Nephron progenitor cell (in vitro differentiated cells): ENCODE data around the gene RNF123.
A peak's percentile ranks its signal among the peaks of the same experiment; 100 is the strongest.

ENCODE experiments used
- DNase-seq: peaks from one replicate; pipeline ENCODE4 v3.0.0; 2021
- H3K27ac Mint-ChIP-seq: 2 replicates; pipeline ENCODE4 v1.8.0; 2021; ENCODE audit warnings: mild to moderate bottlenecking, moderate library complexity, mixed read lengths
- H3K27me3 Mint-ChIP-seq: 2 replicates; pipeline ENCODE4 v1.8.0; 2021; ENCODE audit warnings: mild to moderate bottlenecking, low read depth, mixed read lengths; ENCODE audit not compliant: poor library complexity
- H3K36me3 Mint-ChIP-seq: 2 replicates; pipeline ENCODE4 v1.8.0; 2021; ENCODE audit warnings: low read depth, mixed read lengths
- H3K4me1 Mint-ChIP-seq: 2 replicates; pipeline ENCODE4 v1.8.0; 2021; ENCODE audit warnings: mixed read lengths
- H3K4me3 Mint-ChIP-seq: 2 replicates; pipeline ENCODE4 v1.8.0; 2021; ENCODE audit warnings: mild to moderate bottlenecking, moderate library complexity, mixed read lengths
- H3K9me3 Mint-ChIP-seq: 2 replicates; pipeline ENCODE4 v1.8.0; 2021; ENCODE audit warnings: mild to moderate bottlenecking, moderate library complexity, mixed read lengths
- TF ChIP-seq, protein P1 (sequence below): fragments of 200-600 bp; sonication (generic); IDR thresholded peaks from 2 replicates; pipeline ENCODE4 v1.5.0; 2021; ENCODE audit warnings: antibody characterized with exemption

The RNF123 gene

DNA sequence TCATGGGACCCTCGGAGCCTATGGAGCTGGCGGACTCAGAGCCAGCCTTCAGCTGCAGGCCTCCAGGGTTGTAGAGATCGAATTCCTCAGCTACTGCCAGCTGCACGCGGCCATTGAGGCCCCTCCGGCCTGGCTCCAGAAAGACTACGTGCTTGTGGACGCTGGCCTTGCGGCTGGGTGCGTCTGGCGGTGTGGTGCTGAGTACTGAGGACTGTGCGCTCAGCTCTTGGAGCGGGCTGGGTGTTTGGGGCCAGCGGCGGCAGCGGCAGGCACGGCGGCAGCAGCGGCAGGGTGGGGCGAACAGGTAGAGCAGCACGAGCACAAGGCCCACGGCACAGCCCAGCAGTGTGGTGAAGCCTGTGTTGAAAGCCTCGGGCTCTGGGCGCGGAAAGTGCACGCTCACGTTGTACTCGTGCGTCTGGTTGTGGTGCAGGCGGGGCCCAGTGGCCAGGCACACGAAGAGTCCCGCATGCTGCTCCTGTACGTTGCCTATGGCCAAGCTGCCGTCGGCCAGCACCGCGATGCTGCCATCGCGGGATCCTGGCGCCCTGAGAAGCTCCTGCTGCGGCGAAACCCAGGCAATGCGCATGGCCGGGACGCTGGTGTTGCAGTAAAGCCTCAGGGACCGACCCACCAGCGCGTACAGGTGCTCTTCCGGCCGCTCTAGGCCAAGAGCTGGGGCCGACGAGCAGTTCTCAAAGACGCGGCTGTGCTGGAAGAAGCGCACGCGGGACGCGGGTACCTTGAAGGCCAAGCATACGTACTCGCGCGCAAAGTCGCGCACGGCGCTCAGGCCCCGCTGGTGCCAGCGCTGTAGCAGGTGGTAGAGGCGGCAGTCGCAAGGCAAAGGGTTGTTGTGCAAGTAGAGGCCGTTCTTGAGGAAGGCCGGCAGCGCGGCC is 28.9 kb downstream of the RNF123 start:
- H3K27me3 Mint-ChIP-seq = no peaks in the 10 kb centered on the region
- peak overlapping the region; percentile 90 for H3K27ac Mint-ChIP-seq
- no peaks in the 10 kb centered on the region for H3K9me3 Mint-ChIP-seq
- peaks cover 29% of the 10 kb centered on the region for H3K4me1 Mint-ChIP-seq
- peaks cover 7% of the 10 kb centered on the region for H3K36me3 Mint-ChIP-seq
- no peak for DNase-seq
- TF ChIP-seq, protein P1, sequence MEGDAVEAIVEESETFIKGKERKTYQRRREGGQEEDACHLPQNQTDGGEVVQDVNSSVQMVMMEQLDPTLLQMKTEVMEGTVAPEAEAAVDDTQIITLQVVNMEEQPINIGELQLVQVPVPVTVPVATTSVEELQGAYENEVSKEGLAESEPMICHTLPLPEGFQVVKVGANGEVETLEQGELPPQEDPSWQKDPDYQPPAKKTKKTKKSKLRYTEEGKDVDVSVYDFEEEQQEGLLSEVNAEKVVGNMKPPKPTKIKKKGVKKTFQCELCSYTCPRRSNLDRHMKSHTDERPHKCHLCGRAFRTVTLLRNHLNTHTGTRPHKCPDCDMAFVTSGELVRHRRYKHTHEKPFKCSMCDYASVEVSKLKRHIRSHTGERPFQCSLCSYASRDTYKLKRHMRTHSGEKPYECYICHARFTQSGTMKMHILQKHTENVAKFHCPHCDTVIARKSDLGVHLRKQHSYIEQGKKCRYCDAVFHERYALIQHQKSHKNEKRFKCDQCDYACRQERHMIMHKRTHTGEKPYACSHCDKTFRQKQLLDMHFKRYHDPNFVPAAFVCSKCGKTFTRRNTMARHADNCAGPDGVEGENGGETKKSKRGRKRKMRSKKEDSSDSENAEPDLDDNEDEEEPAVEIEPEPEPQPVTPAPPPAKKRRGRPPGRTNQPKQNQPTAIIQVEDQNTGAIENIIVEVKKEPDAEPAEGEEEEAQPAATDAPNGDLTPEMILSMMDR = no peak
- H3K4me3 Mint-ChIP-seq = peak overlapping the region; percentile 84

DNA sequence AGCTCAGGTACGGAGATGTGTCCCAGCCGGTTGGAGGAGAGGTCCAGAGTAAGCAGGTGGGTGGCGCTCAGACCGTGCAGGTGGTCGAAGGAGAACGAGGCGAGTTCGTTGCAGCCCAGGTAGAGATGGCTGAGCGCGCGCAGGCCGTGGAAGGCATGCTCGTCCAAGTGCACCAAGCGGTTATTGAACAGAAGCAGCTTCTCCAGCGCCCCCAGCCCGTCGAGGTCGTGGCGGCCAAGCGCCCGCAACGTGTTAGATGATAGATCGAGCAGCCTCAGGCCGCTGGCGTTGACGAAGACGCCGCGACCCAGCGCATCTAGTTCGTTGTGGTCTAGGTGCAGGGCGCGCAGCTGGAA is 29.5 kb downstream of the RNF123 start:
- TF ChIP-seq, protein P1 = no peak
- H3K36me3 Mint-ChIP-seq = peaks cover 7% of the 10 kb centered on the region
- peaks cover 32% of the 10 kb centered on the region for H3K4me1 Mint-ChIP-seq
- H3K27me3 Mint-ChIP-seq = no peaks in the 10 kb centered on the region
- H3K4me3 Mint-ChIP-seq = peak overlapping the region; percentile 84
- no peaks in the 10 kb centered on the region for H3K9me3 Mint-ChIP-seq
- DNase-seq = peak; percentile 41
- peak overlapping the region; percentile 90 for H3K27ac Mint-ChIP-seq

DNA sequence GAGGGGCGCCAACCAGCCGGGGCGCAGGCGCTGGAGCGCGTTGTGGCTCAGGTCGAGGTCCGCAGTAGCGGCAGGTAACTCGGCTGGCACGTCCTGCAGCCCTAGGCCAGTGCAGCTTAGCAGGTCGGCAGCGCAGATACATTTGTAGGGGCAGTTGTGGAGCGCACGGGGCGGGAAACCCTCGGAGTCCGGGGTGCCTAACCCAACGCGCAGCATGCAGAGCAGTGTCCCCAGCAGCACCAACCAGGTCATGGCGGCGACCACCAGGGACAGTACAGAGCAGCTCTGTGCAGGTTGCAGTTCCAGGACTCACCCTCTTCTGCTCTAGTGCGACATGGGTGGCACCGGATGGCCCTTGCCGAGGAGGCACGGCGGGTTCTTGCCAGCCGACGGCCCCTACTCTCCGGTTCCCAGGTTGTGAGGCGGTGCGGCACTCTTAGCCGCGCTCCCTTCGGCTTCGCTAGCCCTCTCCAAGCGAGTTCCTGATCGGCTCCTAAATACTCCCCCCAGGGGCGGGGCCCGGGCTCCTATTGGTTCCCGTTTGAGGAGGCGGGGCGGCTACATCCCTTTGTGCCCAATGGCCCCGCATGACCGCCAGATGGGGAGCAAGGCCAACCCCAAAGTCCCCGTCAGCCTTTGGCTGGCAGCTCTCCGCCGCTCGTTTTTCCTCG is 30.0 kb downstream of the RNF123 start, which contains the start of gene AMIGO3:
Gene AMIGO3, minus strand, starts transcription at position 471 of the 671 bp plus-strand sequence. Its CDS starts 219 bp downstream, at position 252.
- peak; percentile 94 for DNase-seq
- peak within 1 kb of the TSS; percentile 84 for H3K4me3 Mint-ChIP-seq
- peaks cover 7% of the 10 kb centered on the region for H3K36me3 Mint-ChIP-seq
- no peaks in the 10 kb centered on the region for H3K27me3 Mint-ChIP-seq
- TF ChIP-seq, protein P1 = peak; percentile 71
- H3K4me1 Mint-ChIP-seq = peaks cover 35% of the 10 kb centered on the region
- H3K9me3 Mint-ChIP-seq = no peaks in the 10 kb centered on the region
- H3K27ac Mint-ChIP-seq = peak within 1 kb of the TSS; percentile 91

DNA sequence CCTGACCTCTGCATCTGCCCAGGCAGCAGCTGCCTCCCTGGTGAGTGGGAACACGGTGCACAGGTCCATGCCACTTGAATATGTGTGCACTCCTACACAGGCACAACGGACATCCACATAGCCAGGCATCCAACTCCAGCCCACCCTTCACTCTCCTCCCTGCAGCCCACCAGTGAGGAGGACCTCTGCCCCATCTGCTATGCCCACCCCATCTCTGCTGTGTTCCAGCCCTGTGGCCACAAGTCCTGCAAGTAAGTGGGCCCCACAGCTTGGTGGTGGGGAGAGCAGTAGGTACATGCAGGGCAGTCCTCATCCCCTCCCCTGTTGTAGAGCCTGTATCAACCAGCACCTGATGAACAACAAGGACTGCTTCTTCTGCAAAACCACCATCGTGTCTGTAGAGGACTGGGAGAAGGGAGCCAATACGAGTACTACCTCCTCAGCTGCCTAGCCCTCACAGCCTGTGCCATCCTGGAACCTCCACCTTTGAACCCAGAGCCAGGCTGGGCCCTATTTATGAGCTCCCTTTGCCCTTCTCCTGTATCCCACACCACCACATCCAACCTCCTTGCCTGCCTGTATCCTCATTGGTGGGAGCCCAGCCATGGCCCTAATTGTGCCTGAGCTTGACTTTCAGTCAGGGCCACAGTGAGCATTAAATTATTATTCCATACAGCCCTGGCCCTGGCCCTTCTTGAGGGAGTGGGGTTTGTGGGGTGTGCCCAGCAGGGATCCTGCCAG is 31.7 kb downstream of the RNF123 start:
- H3K4me3 Mint-ChIP-seq = no peak overlapping the region

DNA sequence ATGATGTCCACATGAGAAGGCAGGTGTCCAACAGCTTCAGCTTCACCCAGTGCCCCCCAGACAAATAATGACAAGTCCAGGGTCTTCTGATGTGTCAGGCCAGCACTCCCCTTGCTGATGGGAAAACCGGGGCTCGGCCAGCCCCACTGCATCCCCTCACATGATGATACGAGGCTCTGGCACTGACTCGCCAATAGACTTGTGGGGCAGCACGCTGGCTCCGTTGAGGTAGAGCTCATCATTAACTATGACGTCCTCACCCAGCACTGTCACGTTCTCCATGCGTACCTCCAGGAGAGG is 32.2 kb downstream of the RNF123 start:
- H3K4me3 Mint-ChIP-seq = no peak overlapping the region

More for the DNA sequence above, 31.7 kb downstream of the RNF123 start:
- Mint-ChIP-seq H3K9me3 (no peaks in the 10 kb centered on the region), H3K36me3 (peaks cover 7% of the 10 kb centered on the region), H3K27ac (no peak overlapping the region), H3K4me1 (peaks cover 41% of the 10 kb centered on the region), H3K27me3 (no peaks in the 10 kb centered on the region)
- TF ChIP-seq, protein P1 = no peak
- no peak for DNase-seq

More for the DNA sequence above, 32.2 kb downstream of the RNF123 start:
- Mint-ChIP-seq H3K4me1 (peaks cover 41% of the 10 kb centered on the region), H3K9me3 (no peaks in the 10 kb centered on the region), H3K36me3 (peaks cover 7% of the 10 kb centered on the region), H3K27me3 (no peaks in the 10 kb centered on the region), H3K27ac (no peak overlapping the region)
- TF ChIP-seq, protein P1 = no peak
- no peak for DNase-seq
